ENCODE results near the gene BRCA1.
"Not testable (repeated sequence)": the region's sequence is repeated elsewhere in the genome, so short reads cannot be mapped to it uniquely, and the experiment has no call there.

The BRCA1 gene

GRCh38 chr17:43169561-43170139, 44.5 kb upstream of the BRCA1 start:
- Histone ChIP-seq H3K27ac (ENCODE audit: poor library complexity, severe bottlenecking) (peak overlapping the region; percentile 96), H3K27me3 (ENCODE audit: insufficient read depth, poor library complexity, severe bottlenecking) (no peaks in the 10 kb centered on the region), H3K4me1 (ENCODE audit: insufficient read depth, poor library complexity, severe bottlenecking) (peaks cover 15% of the 10 kb centered on the region), H3K36me3 (ENCODE audit: low read depth) (peaks cover 9% of the 10 kb centered on the region), H3K4me3 (ENCODE audit: severe bottlenecking) (peak overlapping the region; percentile 75), H3K9me3 (ENCODE audit: severe bottlenecking) (no peaks in the 10 kb centered on the region)
- TF ChIP-seq CTCF (IDR thresholded peaks at IDR 0.05; ENCODE audit: poor library complexity, severe bottlenecking), result no peak
- ATAC-seq (ENCODE audit: low read depth), result peak; percentile 24
- DNase-seq (ENCODE audit: low spot score), result no peak

- ATAC-seq (ENCODE audit: low read depth); H3K9me3 ChIP-seq (ENCODE audit: severe bottlenecking); H3K27ac ChIP-seq (ENCODE audit: poor library complexity, severe bottlenecking); H3K36me3 ChIP-seq (ENCODE audit: low read depth); DNase-seq (ENCODE audit: low spot score); H3K27me3 ChIP-seq (ENCODE audit: insufficient read depth, poor library complexity, severe bottlenecking); H3K4me1 ChIP-seq (ENCODE audit: insufficient read depth, poor library complexity, severe bottlenecking); H3K4me3 ChIP-seq (ENCODE audit: severe bottlenecking): not testable (repeated sequence)
Observed at GRCh38 chr17:43165971-43166370, 40.8 kb upstream of the BRCA1 start.

GRCh38 chr17:43159957-43160356, 34.8 kb upstream of the BRCA1 start:
- H3K4me1 ChIP-seq (ENCODE audit: insufficient read depth, poor library complexity, severe bottlenecking); H3K27ac ChIP-seq (ENCODE audit: poor library complexity, severe bottlenecking); DNase-seq (ENCODE audit: low spot score); H3K9me3 ChIP-seq (ENCODE audit: severe bottlenecking); H3K27me3 ChIP-seq (ENCODE audit: insufficient read depth, poor library complexity, severe bottlenecking); ATAC-seq (ENCODE audit: low read depth); H3K4me3 ChIP-seq (ENCODE audit: severe bottlenecking): not testable (repeated sequence)
- peaks cover 10% of the 10 kb centered on the region for H3K36me3 ChIP-seq (ENCODE audit: low read depth)

- not testable (repeated sequence) for H3K27me3 ChIP-seq (ENCODE audit: insufficient read depth, poor library complexity, severe bottlenecking); H3K36me3 ChIP-seq (ENCODE audit: low read depth); ATAC-seq (ENCODE audit: low read depth); H3K27ac ChIP-seq (ENCODE audit: poor library complexity, severe bottlenecking); DNase-seq (ENCODE audit: low spot score); H3K9me3 ChIP-seq (ENCODE audit: severe bottlenecking); H3K4me1 ChIP-seq (ENCODE audit: insufficient read depth, poor library complexity, severe bottlenecking); H3K4me3 ChIP-seq (ENCODE audit: severe bottlenecking)
Observed at GRCh38 chr17:43159232-43159631, 34.1 kb upstream of the BRCA1 start.

- no peaks in the 10 kb centered on the region for H3K9me3 ChIP-seq (ENCODE audit: severe bottlenecking)
- DNase-seq (ENCODE audit: low spot score) (no peak), ATAC-seq (ENCODE audit: low read depth) (no peak)
- H3K4me3 ChIP-seq (ENCODE audit: severe bottlenecking), result no peak overlapping the region
- H3K27ac ChIP-seq (ENCODE audit: poor library complexity, severe bottlenecking), result no peak overlapping the region
- no peaks in the 10 kb centered on the region for H3K27me3 ChIP-seq (ENCODE audit: insufficient read depth, poor library complexity, severe bottlenecking)
- H3K36me3 ChIP-seq (ENCODE audit: low read depth), result peaks cover 10% of the 10 kb centered on the region
- TF ChIP-seq CTCF (IDR thresholded peaks at IDR 0.05; ENCODE audit: poor library complexity, severe bottlenecking), result no peak
- H3K4me1 ChIP-seq (ENCODE audit: insufficient read depth, poor library complexity, severe bottlenecking), result no peaks in the 10 kb centered on the region
Observed at GRCh38 chr17:43155666-43156065, 30.5 kb upstream of the BRCA1 start.

GRCh38 chr17:43153197-43153835, 28.2 kb upstream of the BRCA1 start:
- not testable (repeated sequence) for DNase-seq (ENCODE audit: low spot score); H3K9me3 ChIP-seq (ENCODE audit: severe bottlenecking); H3K27ac ChIP-seq (ENCODE audit: poor library complexity, severe bottlenecking); H3K4me1 ChIP-seq (ENCODE audit: insufficient read depth, poor library complexity, severe bottlenecking); ATAC-seq (ENCODE audit: low read depth); H3K4me3 ChIP-seq (ENCODE audit: severe bottlenecking); H3K36me3 ChIP-seq (ENCODE audit: low read depth); H3K27me3 ChIP-seq (ENCODE audit: insufficient read depth, poor library complexity, severe bottlenecking)
